H1 (cell line): ENCODE data around the gene TRMT61A. TPM values are rescaled to one million over a fixed set of nuclear protein-coding genes. Genes with fewer than 3 reads are reported as not detected.

Experiments
- CTCF ChIA-PET: fragments of 300-600 bp; sonication (Branson Sonifier 250); formaldehyde crosslinking; loops from one replicate; lab custom pipeline; 2021; ENCODE audit not compliant: partially characterized antibody; lab: Charles Lee
- POLR2A ChIA-PET: fragments of 300-600 bp; sonication (Branson Sonifier 250); formaldehyde crosslinking; loops from one replicate; lab custom pipeline; 2021; ENCODE audit warnings: inconsistent platforms; ENCODE audit not compliant: partially characterized antibody; lab: Charles Lee
- DNase-seq, 2 experiments: peaks; one replicate each; pipeline versions ENCODE4 v3.0.0 to v3.0.0-alpha.2; 2010 to 2022; ENCODE audit warnings: low spot score in 2 of 2, low read depth in 1 of 2, mixed read lengths in 1 of 2
- FAIRE-seq: peaks from 2 replicates; lab custom pipeline; 2011; peaks lifted over from hg19 to GRCh38; lab: Jason Lieb, UNC
- H2AFZ ChIP-seq: 2 replicates; pipeline ENCODE4 v1.8.1; 2012; ENCODE audit warnings: low read length, inconsistent platforms
- H2AK5ac ChIP-seq: 2 replicates; pipeline ENCODE4 v1.6.1; 2013; ENCODE audit warnings: low read depth, low read length
- H2BK120ac ChIP-seq: replicated peaks from 2 replicates; pipeline ENCODE3; 2013; ENCODE audit warnings: low read depth, low read length, inconsistent platforms
- H2BK12ac ChIP-seq: 2 replicates; pipeline ENCODE4 v1.6.1; 2013; ENCODE audit warnings: low read depth, low read length
- H2BK15ac ChIP-seq: 2 replicates; pipeline ENCODE4 v1.6.1; 2013; ENCODE audit warnings: low read length
- H2BK20ac ChIP-seq: 2 replicates; pipeline ENCODE4 v1.6.1; 2013; ENCODE audit warnings: low read length
- H2BK5ac ChIP-seq: 2 replicates; pipeline ENCODE4 v1.6.1; 2013; ENCODE audit warnings: low read depth, low read length
- H3K14ac ChIP-seq: 2 replicates; pipeline ENCODE4 v1.6.1; 2013; ENCODE audit warnings: inconsistent platforms; ENCODE audit not compliant: insufficient read length
- H3K18ac ChIP-seq: 2 replicates; pipeline ENCODE4 v1.6.1; 2013; ENCODE audit warnings: low read length; ENCODE audit errors: extremely low read depth
- H3K23ac ChIP-seq: 2 replicates; pipeline ENCODE4 v1.6.1; 2013; ENCODE audit warnings: inconsistent platforms; ENCODE audit not compliant: insufficient read length
- H3K23me2 ChIP-seq: 2 replicates; pipeline ENCODE4 v1.6.1; 2013; ENCODE audit warnings: low read depth, low read length
- H3K27ac ChIP-seq: 2 replicates; pipeline ENCODE4 v1.6.1; 2011; ENCODE audit warnings: low read depth, low read length, inconsistent platforms
- H3K27me3 ChIP-seq, 4 experiments: replicated peaks in 1 of 4; 1 replicate in 1 of 4; 2 replicates in 3 of 4; pipeline versions ENCODE4 v1.6.1 to v1.8.1; 2011 to 2013; ENCODE audit warnings: low read length in 3 of 4, mild to moderate bottlenecking in 3 of 4, inconsistent platforms in 2 of 4, mixed read lengths in 2 of 4, moderate library complexity in 1 of 4; ENCODE audit not compliant: control insufficient read depth in 3 of 4, insufficient read depth in 3 of 4; ENCODE audit errors: extremely low read depth in 1 of 4
- H3K36me3 ChIP-seq, 4 experiments: 2 replicates each; pipeline versions ENCODE4 v1.6.1 to v1.8.1; 2011 to 2013; ENCODE audit warnings: mild to moderate bottlenecking in 4 of 4, low read length in 3 of 4, moderate library complexity in 2 of 4, control low read depth in 1 of 4, inconsistent platforms in 1 of 4; ENCODE audit not compliant: insufficient read depth in 4 of 4, control insufficient read depth in 2 of 4
- H3K4ac ChIP-seq: replicated peaks from 2 replicates; pipeline ENCODE3; 2013; ENCODE audit warnings: low read length, low read depth, mixed read lengths, inconsistent platforms; ENCODE audit not compliant: insufficient read length
- H3K4me1 ChIP-seq, 4 experiments: replicated peaks in 1 of 4; 1 replicate in 1 of 4; 2 replicates in 3 of 4; pipeline versions ENCODE4 v1.6.1 to v1.8.1; 2011 to 2013; ENCODE audit warnings: low read length in 3 of 4, inconsistent platforms in 2 of 4, mixed read lengths in 1 of 4; ENCODE audit not compliant: insufficient read depth in 4 of 4, control insufficient read depth in 3 of 4
- H3K4me2 ChIP-seq, 2 experiments: 2 replicates each; pipeline versions ENCODE4 v1.6.1 to v1.8.1; 2011 to 2013; ENCODE audit warnings: low read depth in 2 of 2, low read length in 2 of 2, control low read depth in 1 of 2, inconsistent platforms in 1 of 2, mild to moderate bottlenecking in 1 of 2; ENCODE audit not compliant: insufficient read depth in 1 of 2
- H3K4me3 ChIP-seq, 4 experiments: fragments of 200-600, 300-600 bp in 1 of 4; sonication (generic), shearing (Covaris generic), sonication (Bioruptor Twin) in 1 of 4; 2 replicates each; pipeline versions ENCODE4 v1.5.1 to v1.8.1; 2011 to 2016; ENCODE audit warnings: low read length in 4 of 4, low read depth in 3 of 4, control low read depth in 2 of 4, inconsistent platforms in 2 of 4, mild to moderate bottlenecking in 2 of 4, mixed read lengths in 1 of 4, moderate library complexity in 1 of 4; ENCODE audit not compliant: insufficient read depth in 2 of 4; ENCODE audit errors: extremely low read depth in 1 of 4
- H3K56ac ChIP-seq: replicated peaks from 2 replicates; pipeline ENCODE3; 2013; ENCODE audit warnings: low read depth, mild to moderate bottlenecking, mixed read lengths, low read length, inconsistent platforms; ENCODE audit not compliant: insufficient read length
- H3K79me1 ChIP-seq: 2 replicates; pipeline ENCODE4 v1.6.1; 2013; ENCODE audit warnings: low read depth, low read length, control low read depth
- H3K79me2 ChIP-seq, 2 experiments: 2 replicates each; pipeline versions ENCODE4 v1.6.1 to v1.8.1; 2012 to 2013; ENCODE audit warnings: low read length in 2 of 2, mild to moderate bottlenecking in 2 of 2, inconsistent platforms in 1 of 2; ENCODE audit not compliant: insufficient read depth in 2 of 2, control insufficient read depth in 1 of 2
- H3K9ac ChIP-seq, 4 experiments: replicated peaks in 1 of 4; 1 replicate in 1 of 4; 2 replicates in 3 of 4; pipeline versions ENCODE4 v1.6.1 to v1.8.1; 2011 to 2013; ENCODE audit warnings: low read depth in 3 of 4, low read length in 3 of 4, control low read depth in 2 of 4, mild to moderate bottlenecking in 2 of 4, moderate library complexity in 2 of 4, inconsistent platforms in 1 of 4; ENCODE audit errors: extremely low read depth in 1 of 4
- H3K9me3 ChIP-seq, 2 experiments: 2 replicates each; pipeline versions ENCODE4 v1.6.1 to v1.8.1; 2012 to 2013; ENCODE audit warnings: mild to moderate bottlenecking in 2 of 2, moderate library complexity in 2 of 2, control low read depth in 1 of 2, inconsistent platforms in 1 of 2, low read depth in 1 of 2, low read length in 1 of 2, mixed read lengths in 1 of 2; ENCODE audit not compliant: insufficient read depth in 2 of 2
- H4K20me1 ChIP-seq, 2 experiments: replicated peaks in 1 of 2; 2 replicates each; pipeline versions ENCODE3 to v1.8.1; 2011 to 2013; ENCODE audit warnings: inconsistent platforms in 2 of 2, low read length in 2 of 2, mild to moderate bottlenecking in 1 of 2; ENCODE audit not compliant: insufficient read depth in 2 of 2, control insufficient read depth in 1 of 2
- H4K5ac ChIP-seq: 2 replicates; pipeline ENCODE4 v1.6.1; 2013; ENCODE audit warnings: low read length, low read depth, mixed read lengths, inconsistent platforms; ENCODE audit not compliant: insufficient read length
- H4K8ac ChIP-seq: 2 replicates; pipeline ENCODE4 v1.8.0; 2013; ENCODE audit warnings: mild to moderate bottlenecking, moderate library complexity, low read length, inconsistent platforms; ENCODE audit not compliant: insufficient read depth; ENCODE audit errors: extremely low read depth
- H4K91ac ChIP-seq: replicated peaks from 2 replicates; pipeline ENCODE3; 2013; ENCODE audit warnings: low read length, mixed read lengths, inconsistent platforms; ENCODE audit not compliant: insufficient read length
- CBX5 ChIP-seq: fragments of 300-800, 300-1000 bp; sonication (generic); IDR thresholded peaks from 2 replicates; pipeline ENCODE4 v1.7.1; 2016; ENCODE audit warnings: antibody characterized with exemption, low read length, low read depth
- CTBP2 ChIP-seq: IDR thresholded peaks from 2 replicates; pipeline ENCODE4 v1.7.0; 2011; ENCODE audit warnings: borderline replicate concordance, mild to moderate bottlenecking, moderate library complexity, mixed read lengths, low read length; ENCODE audit not compliant: insufficient read depth, insufficient read length
- EGR1 ChIP-seq: IDR thresholded peaks from 2 replicates; pipeline ENCODE4 v1.6.1; 2011; ENCODE audit warnings: low read depth, low read length, borderline replicate concordance
- HDAC2 ChIP-seq, 2 experiments: fragments of 300-600 bp in 1 of 2; sonication (generic) in 1 of 2; IDR thresholded peaks; 2 replicates each; pipeline ENCODE4 v1.6.1; 2011 to 2012; ENCODE audit warnings: low read depth in 2 of 2, low read length in 2 of 2, mild to moderate bottlenecking in 2 of 2, moderate library complexity in 2 of 2, borderline replicate concordance in 1 of 2, inconsistent platforms in 1 of 2
- JUN ChIP-seq: IDR thresholded peaks from 2 replicates; pipeline ENCODE4 v1.6.1; 2011; ENCODE audit warnings: low read depth, mild to moderate bottlenecking, improper control_type of control experiment, low read length
- KDM5A ChIP-seq: fragments of 200-600 bp; IDR thresholded peaks from 2 replicates; pipeline ENCODE4 v1.7.1; 2012; ENCODE audit warnings: mild to moderate bottlenecking, low read length, inconsistent platforms, mixed read lengths
- POU5F1 ChIP-seq: IDR thresholded peaks from 2 replicates; pipeline ENCODE4 v1.6.1; 2011; ENCODE audit warnings: low read depth, mild to moderate bottlenecking, low read length, moderate library complexity
- RAD21 ChIP-seq, 2 experiments: IDR thresholded peaks in 1 of 2; conservative IDR thresholded peaks in 1 of 2; 2 replicates each; pipeline ENCODE4 v1.6.1; 2011; ENCODE audit warnings: low read depth in 2 of 2, low read length in 2 of 2, improper control_type of control experiment in 1 of 2, inconsistent platforms in 1 of 2, mild to moderate bottlenecking in 1 of 2, moderate library complexity in 1 of 2
- WGBS, 2 experiments: shearing (Covaris generic) in 1 of 2; methylation state at CpG; one replicate each; pipeline versions ENCODE4 v1.1.6 to v1.1.7; 2013 to 2015; ENCODE audit warnings: low lambda C conversion rate in 2 of 2, mixed read lengths in 2 of 2, inconsistent platforms in 1 of 2, low coverage in 1 of 2, missing lambda C conversion rate in 1 of 2; ENCODE audit not compliant: insufficient replicate concordance in 2 of 2, insufficient coverage in 1 of 2, insufficient read length in 1 of 2; ENCODE audit errors: extremely low coverage in 1 of 2, missing lambda C conversion rate in 1 of 2; 5-methylcytosine and 5-hydroxymethylcytosine counted together
- polyA plus RNA-seq, 7 experiments: library from polyadenylated mRNA; depleted of rRNA in 3 of 7; stranded (reverse) in 5 of 7; unstranded in 2 of 7; fragments of >200 nt in 5 of 7; fragments of 200-250 nt in 2 of 7; gene quantifications; 1 replicate in 5 of 7; 2 replicates in 1 of 7; 4 replicates in 1 of 7; pipeline versions ENCODE4 v1.2.1 to v1.2.3, GENCODE V29; 2011 to 2013; ENCODE audit warnings: missing spikeins in 2 of 7, mixed read lengths in 2 of 7
- total RNA-seq: library from RNA; stranded (reverse); fragmentation: NEBNext Ultra II Directional; extraction: Animal tissue kit (Norgen Biotek cat#: 25700); gene quantifications from 2 replicates; pipeline ENCODE4 v1.2.1, GENCODE V29; 2021
- TF ChIP-seq, protein P1 (sequence below): IDR thresholded peaks from 2 replicates; pipeline ENCODE4 v1.6.1; 2012; ENCODE audit warnings: low read length, inconsistent platforms

The TRMT61A gene
- total and polyA plus RNA-seq, 2 of the 8 experiments (the other 6 are each of a cell fraction or from before 2014, with no cell fraction given), result 15.8 to 19.0 TPM

DNA sequence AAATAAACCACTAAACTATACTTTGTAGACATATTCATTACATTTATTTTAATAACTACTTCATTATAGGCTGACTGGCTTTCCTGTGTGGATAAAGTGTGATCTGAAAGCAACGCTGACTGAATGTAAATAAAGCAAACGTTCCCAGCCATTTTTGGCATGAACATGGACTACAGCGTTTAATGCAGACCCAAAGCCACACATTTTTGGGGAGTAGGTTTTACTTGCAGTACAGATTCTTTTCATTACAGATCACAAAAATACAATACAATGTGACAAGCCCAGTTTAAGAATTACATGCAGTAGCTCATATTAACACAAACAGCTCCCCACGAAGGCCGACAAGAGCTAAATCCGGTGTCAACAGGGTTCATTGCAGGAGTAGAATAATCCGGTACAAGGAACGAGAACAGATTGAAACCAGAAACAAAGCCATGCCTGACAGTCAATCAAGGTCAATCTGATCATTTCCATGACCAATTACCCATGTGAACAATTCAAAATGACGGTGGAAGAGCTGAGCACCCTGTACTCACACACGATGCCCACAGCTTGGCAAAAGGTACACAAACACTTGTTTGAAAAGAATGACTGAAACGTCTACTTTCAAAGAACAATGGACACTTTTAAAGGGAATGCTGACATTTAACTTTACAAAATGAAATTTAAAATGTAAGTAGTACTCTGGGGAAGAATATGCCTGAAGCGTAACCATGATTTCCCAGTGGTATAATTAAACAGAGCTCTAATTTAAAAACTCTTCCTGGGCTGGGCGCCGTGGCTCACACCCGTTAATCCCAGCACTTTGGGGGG is 28.2 kb downstream of the TRMT61A start:
- ChIA-PET CTCF (interaction anchor here (0.7 to 6.2 kb wide), 7 partner anchors 8 to 156 kb away, joined by 3 to 34 read pairs (median 5); no protein-coding TSS in a partner anchor), POLR2A (interaction anchor here (0.8 to 3.1 kb wide), 4 partner anchors 19 to 34 kb away, joined by 3 to 10 read pairs (median 4); partner anchors contain the start of genes CKB and TRMT61A)
- Histone ChIP-seq H2BK20ac (no peak overlapping the region), H3K23ac (no peak overlapping the region), H3K79me2 (peaks cover 12 to 51% of the 10 kb centered on the region in 2 experiments), H3K4me3 (no peak overlapping the region), H4K5ac (no peak overlapping the region), H2BK15ac (no peak overlapping the region), H3K23me2 (peaks cover 7% of the 10 kb centered on the region; the same call in 1 of the 2 replicates), H2AK5ac (no peak overlapping the region), H3K56ac (no peak overlapping the region), H3K18ac (no peak overlapping the region), H4K20me1 (peaks cover 8 to 10% of the 10 kb centered on the region in 2 experiments), H3K27ac (no peak overlapping the region), H3K4ac (no peak overlapping the region), H2AFZ (no peak overlapping the region), H3K4me1 (peaks cover 0 to 4% (median under 1%) of the 10 kb centered on the region in 4 experiments; a peak in 2 of 7 replicates), H3K79me1 (peaks cover 6% of the 10 kb centered on the region; the same call in 1 of the 2 replicates), H3K27me3 (no peaks in the 10 kb centered on the region), H3K36me3 (peaks cover 0 to 21% (median 12%) of the 10 kb centered on the region in 4 experiments; a peak in 7 of 8 replicates), H3K9me3 (no peaks in the 10 kb centered on the region), H3K9ac (no peak overlapping the region), H3K14ac (no peak overlapping the region), H2BK5ac (no peak overlapping the region), H4K91ac (no peak overlapping the region), H4K8ac (no peak overlapping the region), H2BK120ac (no peak overlapping the region), H2BK12ac (no peak overlapping the region), H3K4me2 (no peak overlapping the region)
- DNase-seq (no peak), FAIRE-seq (no peak)
- 93% methylated on average over 15 of the region's 15 CpGs; no CpG with 5 or more reads in 1 of the 2 experiments for WGBS, 2 experiments
- no peak for TF ChIP-seq HDAC2 (IDR thresholded peaks at IDR 0.05; ENCODE audit: borderline replicate concordance in 1 of 2, low read depth in 2 of 2, low read length in 2 of 2)
- TF ChIP-seq, protein P1, sequence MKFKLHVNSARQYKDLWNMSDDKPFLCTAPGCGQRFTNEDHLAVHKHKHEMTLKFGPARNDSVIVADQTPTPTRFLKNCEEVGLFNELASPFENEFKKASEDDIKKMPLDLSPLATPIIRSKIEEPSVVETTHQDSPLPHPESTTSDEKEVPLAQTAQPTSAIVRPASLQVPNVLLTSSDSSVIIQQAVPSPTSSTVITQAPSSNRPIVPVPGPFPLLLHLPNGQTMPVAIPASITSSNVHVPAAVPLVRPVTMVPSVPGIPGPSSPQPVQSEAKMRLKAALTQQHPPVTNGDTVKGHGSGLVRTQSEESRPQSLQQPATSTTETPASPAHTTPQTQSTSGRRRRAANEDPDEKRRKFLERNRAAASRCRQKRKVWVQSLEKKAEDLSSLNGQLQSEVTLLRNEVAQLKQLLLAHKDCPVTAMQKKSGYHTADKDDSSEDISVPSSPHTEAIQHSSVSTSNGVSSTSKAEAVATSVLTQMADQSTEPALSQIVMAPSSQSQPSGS, result no peak
- no peak for TF ChIP-seq POU5F1
- no peak for TF ChIP-seq CBX5
- no peak for TF ChIP-seq JUN
- no peak for TF ChIP-seq RAD21 (IDR thresholded peaks at IDR 0.05 in 1 of 2, conservative IDR thresholded peaks at IDR 0.05 in 1 of 2; ENCODE audit: low read depth in 2 of 2, low read length in 2 of 2)
- no peak for TF ChIP-seq CTBP2
- no peak for TF ChIP-seq KDM5A
- no peak for TF ChIP-seq EGR1
